IMR-90 (cell line): ENCODE measurements around the gene CDC73. TPM values are rescaled to one million over a fixed set of nuclear protein-coding genes. Genes with fewer than 3 reads are reported as not detected.

Source experiments
- ATAC-seq: fragments of 200-7000 bp; cut with Tn5 transposase; 2 replicates; pipeline ENCODE4 v1.9.1; 2020; ENCODE audit warnings: low read depth, mild to moderate bottlenecking, moderate library complexity
- BruUV-seq: library from RNA; stranded (reverse); fragments of 400-500 nt; replicated peaks from 2 replicates; lab custom pipeline; 2021; lab: Mats Ljungman, UMichigan
- CTCF ChIA-PET: fragments of 300-600 bp; formaldehyde crosslinking; extraction: SDS; loops from one replicate; lab custom pipeline; 2021; ENCODE audit warnings: antibody characterized with exemption; lab: Yijun Ruan, JAX
- POLR2A ChIA-PET: fragments of 300-600 bp; sonication (Branson Sonifier 250); formaldehyde crosslinking; loops from one replicate; lab custom pipeline; 2022; ENCODE audit warnings: antibody characterized with exemption; ENCODE audit not compliant: unreplicated experiment; lab: Charles Lee
- DNase-seq: peaks from one replicate; pipeline ENCODE4 v3.0.0; 2013
- H2AFZ ChIP-seq: replicated peaks from 2 replicates; pipeline ENCODE3; 2013; ENCODE audit warnings: low read length, mild to moderate bottlenecking; ENCODE audit not compliant: poor library complexity
- H2AK5ac ChIP-seq: 2 replicates; pipeline ENCODE4 v1.6.1; 2013; ENCODE audit warnings: low read depth, low read length, inconsistent platforms
- H2AK9ac ChIP-seq: replicated peaks from 2 replicates; pipeline ENCODE3; 2013; ENCODE audit warnings: mild to moderate bottlenecking, low read depth, low read length, moderate library complexity; ENCODE audit not compliant: poor library complexity
- H2BK120ac ChIP-seq: 2 replicates; pipeline ENCODE4 v1.6.1; 2013; ENCODE audit warnings: low read depth, low read length, inconsistent platforms
- H2BK15ac ChIP-seq: 3 replicates; pipeline ENCODE4 v1.6.1; 2013; ENCODE audit warnings: low read depth, low read length, inconsistent platforms
- H2BK20ac ChIP-seq: 2 replicates; pipeline ENCODE4 v1.6.1; 2013; ENCODE audit warnings: low read depth, mild to moderate bottlenecking, inconsistent platforms, low read length, moderate library complexity
- H2BK5ac ChIP-seq: 2 replicates; pipeline ENCODE4 v1.6.1; 2013; ENCODE audit warnings: mild to moderate bottlenecking, low read depth, low read length, inconsistent platforms; ENCODE audit not compliant: poor library complexity, severe bottlenecking
- H3K14ac ChIP-seq: replicated peaks from 2 replicates; pipeline ENCODE4 v1.6.1; 2013; ENCODE audit warnings: low read depth, low read length, inconsistent platforms
- H3K18ac ChIP-seq: 2 replicates; pipeline ENCODE4 v1.6.1; 2013; ENCODE audit warnings: low read depth, low read length, control low read depth
- H3K23ac ChIP-seq: 2 replicates; pipeline ENCODE4 v1.6.1; 2013; ENCODE audit warnings: low read depth, low read length, inconsistent platforms
- H3K27ac ChIP-seq: 2 replicates; pipeline ENCODE4 v1.5.1; 2013; ENCODE audit warnings: mild to moderate bottlenecking, control low read depth, low read length; ENCODE audit not compliant: insufficient read depth
- H3K27me3 ChIP-seq: 2 replicates; pipeline ENCODE4 v1.6.1; 2013; ENCODE audit warnings: low read length; ENCODE audit not compliant: control insufficient read depth, insufficient read depth
- H3K36me3 ChIP-seq: 2 replicates; pipeline ENCODE4 v1.6.1; 2013; ENCODE audit warnings: low read length, mixed read lengths; ENCODE audit not compliant: control insufficient read depth, insufficient read depth
- H3K4ac ChIP-seq: 2 replicates; pipeline ENCODE4 v1.6.1; 2013; ENCODE audit warnings: low read depth, low read length, inconsistent platforms
- H3K4me1 ChIP-seq: 2 replicates; pipeline ENCODE4 v1.6.1; 2013; ENCODE audit warnings: low read length, mixed read lengths; ENCODE audit not compliant: control insufficient read depth, insufficient read depth
- H3K4me2 ChIP-seq: 2 replicates; pipeline ENCODE4 v1.6.1; 2013; ENCODE audit warnings: low read depth, mild to moderate bottlenecking, control low read depth, low read length, moderate library complexity
- H3K4me3 ChIP-seq: 2 replicates; pipeline ENCODE4 v1.5.1; 2013; ENCODE audit warnings: low read depth, mild to moderate bottlenecking, control low read depth, low read length, moderate library complexity; ENCODE audit not compliant: insufficient read depth
- H3K56ac ChIP-seq: 2 replicates; pipeline ENCODE4 v1.6.1; 2013; ENCODE audit warnings: low read length, inconsistent platforms; ENCODE audit not compliant: insufficient read depth; ENCODE audit errors: extremely low read depth
- H3K79me1 ChIP-seq, 2 experiments: 2 replicates each; pipeline ENCODE4 v1.6.1; 2013; ENCODE audit warnings: low read length in 2 of 2, inconsistent platforms in 1 of 2, low read depth in 1 of 2
- H3K9ac ChIP-seq: 2 replicates; pipeline ENCODE4 v1.6.1; 2013; ENCODE audit warnings: low read depth, low read length, control low read depth
- H3K9me1 ChIP-seq: 2 replicates; pipeline ENCODE4 v1.6.1; 2013; ENCODE audit warnings: low read length, inconsistent platforms; ENCODE audit not compliant: insufficient read depth
- H3K9me3 ChIP-seq: 2 replicates; pipeline ENCODE4 v1.6.1; 2013; ENCODE audit warnings: low read length; ENCODE audit not compliant: control insufficient read depth, insufficient read depth
- H4K20me1 ChIP-seq: 2 replicates; pipeline ENCODE4 v1.6.1; 2013; ENCODE audit warnings: low read length, inconsistent platforms; ENCODE audit not compliant: insufficient read depth
- H4K5ac ChIP-seq: 2 replicates; pipeline ENCODE4 v1.6.1; 2013; ENCODE audit warnings: mild to moderate bottlenecking, low read depth, low read length, control low read depth
- H4K8ac ChIP-seq, 2 experiments: 2 replicates each; pipeline ENCODE4 v1.6.1; 2013; ENCODE audit warnings: low read depth in 2 of 2, low read length in 2 of 2, control low read depth in 1 of 2, inconsistent platforms in 1 of 2
- H4K91ac ChIP-seq: 2 replicates; pipeline ENCODE4 v1.6.1; 2013; ENCODE audit warnings: low read depth, low read length, inconsistent platforms; ENCODE audit not compliant: insufficient read depth
- BHLHE40 ChIP-seq: fragments of 150-350 bp; IDR thresholded peaks from 2 replicates; pipeline ENCODE4 v1.6.1; 2016; ENCODE audit warnings: mild to moderate bottlenecking, low read depth, low read length
- CEBPB ChIP-seq: IDR thresholded peaks from 2 replicates; pipeline ENCODE4 v1.6.1; 2012; ENCODE audit warnings: low read depth, low read length, improper control_type of control experiment
- ELK1 ChIP-seq: fragments of 150-350 bp; IDR thresholded peaks from 2 replicates; pipeline ENCODE4 v1.6.1; 2016; ENCODE audit warnings: low read depth, mild to moderate bottlenecking, low read length, moderate library complexity, borderline replicate concordance
- MAFK ChIP-seq: IDR thresholded peaks from 2 replicates; pipeline ENCODE4 v1.6.1; 2012; ENCODE audit warnings: low read depth, low read length, improper control_type of control experiment
- POLR2A ChIP-seq: IDR thresholded peaks from 2 replicates; pipeline ENCODE4 v1.6.1; 2012; ENCODE audit warnings: mild to moderate bottlenecking, low read depth, low read length
- RAD21 ChIP-seq: IDR thresholded peaks from 2 replicates; pipeline ENCODE4 v1.6.1; 2012; ENCODE audit warnings: low read length, improper control_type of control experiment
- RFX5 ChIP-seq: IDR thresholded peaks from 2 replicates; pipeline ENCODE4 v1.8.0; 2012; ENCODE audit warnings: low read depth, mild to moderate bottlenecking, low read length, moderate library complexity
- SMC3 ChIP-seq: fragments of 150-350 bp; IDR thresholded peaks from 2 replicates; pipeline ENCODE4 v1.6.1; 2016; ENCODE audit warnings: low read depth, mild to moderate bottlenecking, antibody characterized with exemption, low read length, moderate library complexity
- USF2 ChIP-seq: fragments of 150-350 bp; IDR thresholded peaks from 2 replicates; pipeline ENCODE4 v1.6.1; 2017; ENCODE audit warnings: mild to moderate bottlenecking, antibody characterized with exemption, low read length, low read depth
- dilution Hi-C: fragments of 300-500 bp; cut with HindIII; formaldehyde crosslinking; loops from one replicate; pipeline ENCODE4 v1.14.3; 2018; ENCODE audit warnings: low sequenced_read_pairs; ENCODE audit not compliant: unreplicated experiment
- in situ Hi-C: fragments of 300-500 bp; cut with MboI; formaldehyde crosslinking; loops from 3 replicates; pipeline ENCODE4 v1.14.3; 2019; ENCODE audit warnings: low sequenced_read_pairs, inconsistent platforms, mixed read lengths
- intact Hi-C: fragments of 100-400 bp; cut with micrococcal nuclease; formaldehyde crosslinking; loops from 2 replicates; pipeline ENCODE4 v1.10.0; 2022
- polyA plus RNA-seq, 3 experiments: library from polyadenylated mRNA; depleted of rRNA; stranded (reverse); fragments of >200 nt; gene quantifications; 2 replicates each; pipeline ENCODE4 v1.2.3, GENCODE V29; 2012; ENCODE audit warnings: low replicate concordance in 1 of 3
- total RNA-seq: library from RNA; depleted of rRNA; stranded (reverse); fragments of >200 nt; gene quantifications from 2 replicates; pipeline ENCODE4 v1.2.3, GENCODE V29; 2012
- TF ChIP-seq, protein P1 (sequence below): conservative IDR thresholded peaks from 2 replicates; pipeline ENCODE4 v1.5.1; 2012; ENCODE audit warnings: mild to moderate bottlenecking, low read depth, low read length, improper control_type of control experiment

The CDC73 gene
- total and polyA plus RNA-seq, 2 of the 4 experiments (the other 2 are of a cell fraction): 22.1 to 29.6 TPM

DNA sequence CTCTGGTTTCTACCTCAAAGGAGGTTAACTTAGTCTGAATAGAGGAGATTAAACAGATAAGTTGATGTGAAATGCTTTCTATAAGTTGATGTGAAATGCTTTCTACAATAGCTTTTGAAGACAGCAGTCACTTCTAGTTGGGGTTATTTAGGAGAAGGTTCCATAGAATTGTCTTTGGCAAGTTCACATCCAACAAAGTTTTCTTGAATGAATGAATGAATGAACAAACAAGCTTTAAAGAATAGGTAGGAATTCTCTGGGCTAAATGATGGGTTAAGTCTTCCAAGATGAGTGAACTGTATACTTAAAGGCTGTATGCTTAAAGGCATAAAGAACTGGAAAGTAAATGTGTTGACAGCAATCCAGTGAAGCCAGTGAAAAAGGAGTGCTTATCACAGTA is 1.9 kb downstream of the CDC73 start:
- dilution Hi-C loops: no loop called here

More for the DNA sequence above, 1.9 kb downstream of the CDC73 start:
- in situ Hi-C loops: no loop called here
- no peak overlapping the region for H2BK120ac ChIP-seq
- H3K36me3 ChIP-seq: peaks cover 18% of the 10 kb centered on the region
- no peak overlapping the region for H4K91ac ChIP-seq
- H3K4me2 ChIP-seq: peak overlapping the region; percentile 76
- no peaks in the 10 kb centered on the region for H3K9me3 ChIP-seq
- peaks cover 2% of the 10 kb centered on the region; the same call in 1 of the 2 replicates for H3K9me1 ChIP-seq
- no peak overlapping the region for H3K18ac ChIP-seq
- H4K8ac ChIP-seq: no peak overlapping the region
- H2AK5ac ChIP-seq: no peak overlapping the region
- DNase-seq: no peak
- no peak overlapping the region for H2BK15ac ChIP-seq
- H2AFZ ChIP-seq: no peak overlapping the region
- CTCF ChIA-PET: interaction anchor here (0.7 kb wide), 1 partner anchor 510 kb away, joined by 6 read pairs; no protein-coding TSS in a partner anchor
- peaks cover 1 to 31% of the 10 kb centered on the region in 2 experiments; a peak in 3 of 4 replicates for H3K79me1 ChIP-seq
- H2AK9ac ChIP-seq: no peak overlapping the region
- no peak overlapping the region for H3K56ac ChIP-seq
- no peak overlapping the region for H3K9ac ChIP-seq
- H3K14ac ChIP-seq: no peak overlapping the region
- peaks cover 21% of the 10 kb centered on the region for H4K20me1 ChIP-seq
- no peak overlapping the region for H2BK20ac ChIP-seq
- TF ChIP-seq BHLHE40 (no peak), SMC3 (no peak), POLR2A (no peak), CEBPB (no peak), MAFK (no peak), ELK1 (no peak), RFX5 (no peak), USF2 (no peak), RAD21 (no peak)
- TF ChIP-seq, protein P1, sequence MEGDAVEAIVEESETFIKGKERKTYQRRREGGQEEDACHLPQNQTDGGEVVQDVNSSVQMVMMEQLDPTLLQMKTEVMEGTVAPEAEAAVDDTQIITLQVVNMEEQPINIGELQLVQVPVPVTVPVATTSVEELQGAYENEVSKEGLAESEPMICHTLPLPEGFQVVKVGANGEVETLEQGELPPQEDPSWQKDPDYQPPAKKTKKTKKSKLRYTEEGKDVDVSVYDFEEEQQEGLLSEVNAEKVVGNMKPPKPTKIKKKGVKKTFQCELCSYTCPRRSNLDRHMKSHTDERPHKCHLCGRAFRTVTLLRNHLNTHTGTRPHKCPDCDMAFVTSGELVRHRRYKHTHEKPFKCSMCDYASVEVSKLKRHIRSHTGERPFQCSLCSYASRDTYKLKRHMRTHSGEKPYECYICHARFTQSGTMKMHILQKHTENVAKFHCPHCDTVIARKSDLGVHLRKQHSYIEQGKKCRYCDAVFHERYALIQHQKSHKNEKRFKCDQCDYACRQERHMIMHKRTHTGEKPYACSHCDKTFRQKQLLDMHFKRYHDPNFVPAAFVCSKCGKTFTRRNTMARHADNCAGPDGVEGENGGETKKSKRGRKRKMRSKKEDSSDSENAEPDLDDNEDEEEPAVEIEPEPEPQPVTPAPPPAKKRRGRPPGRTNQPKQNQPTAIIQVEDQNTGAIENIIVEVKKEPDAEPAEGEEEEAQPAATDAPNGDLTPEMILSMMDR: no peak
- no peak overlapping the region for H2BK5ac ChIP-seq
- POLR2A ChIA-PET: no interaction called here
- H3K27me3 ChIP-seq: no peaks in the 10 kb centered on the region
- H4K5ac ChIP-seq: no peak overlapping the region
- H3K4ac ChIP-seq: no peak overlapping the region
- intact Hi-C loops: loop anchor here (5.0 kb wide), 3 partner anchors 316 to 1254 kb away; partner anchors contain the start of gene RGS2
- BruUV-seq: no TSS peak
- no peak overlapping the region for H3K27ac ChIP-seq
- H3K23ac ChIP-seq: peak overlapping the region; percentile 63; the same call in 1 of the 2 replicates
- H3K4me1 ChIP-seq: no peaks in the 10 kb centered on the region
- H3K4me3 ChIP-seq: 0 out of 2 replicates have a peak overlapping the region, but pooled peaks have one; percentile 10
- ATAC-seq: no peak
